ENCODE results near the gene YPEL1. TPM values are rescaled to one million over a fixed set of nuclear protein-coding genes. Genes with fewer than 3 reads are reported as not detected.

Gene YPEL1
- total RNA-seq, 4 donors from 2014 or later = 2.3 to 13.7 (median 7.6) TPM

GRCh38 chr22:21771631-21771976, 36.0 kb upstream of the YPEL1 start:
- no peak overlapping the region for H3K4me3 ChIP-seq
- no peaks in the 10 kb centered on the region for H3K36me3 ChIP-seq
- no peaks in the 10 kb centered on the region for H3K27me3 ChIP-seq
- no peaks in the 10 kb centered on the region for H3K9me3 ChIP-seq
- TF ChIP-seq POLR2A (IDR thresholded peaks at IDR 0.05) (no peak), CTCF (IDR thresholded peaks at IDR 0.05) (no peak)
- no peaks in the 10 kb centered on the region for H3K4me1 ChIP-seq
- no peak for DNase-seq
- no peak overlapping the region for H3K27ac ChIP-seq
- intact Hi-C loops (cut with DNase I; ENCODE audit: low total_unique reads) = no loop called here

GRCh38 chr22:21768435-21768834, 32.8 kb upstream of the YPEL1 start:
- Histone ChIP-seq H3K27me3 (no peaks in the 10 kb centered on the region), H3K4me3 (no peak overlapping the region), H3K36me3 (no peaks in the 10 kb centered on the region), H3K27ac (no peak overlapping the region), H3K4me1 (no peaks in the 10 kb centered on the region), H3K9me3 (no peaks in the 10 kb centered on the region)
- intact Hi-C loops (cut with DNase I; ENCODE audit: low total_unique reads) = no loop called here
- TF ChIP-seq CTCF (IDR thresholded peaks at IDR 0.05) (no peak), POLR2A (IDR thresholded peaks at IDR 0.05) (no peak)
- no peak for DNase-seq

GRCh38 chr22:21766691-21767462, 31.3 kb upstream of the YPEL1 start:
- no peak overlapping the region for H3K4me3 ChIP-seq
- TF ChIP-seq POLR2A (IDR thresholded peaks at IDR 0.05) = no peak
- no peak for TF ChIP-seq CTCF (IDR thresholded peaks at IDR 0.05)
- H3K4me1 ChIP-seq = no peaks in the 10 kb centered on the region
- H3K27ac ChIP-seq = no peak overlapping the region
- H3K9me3 ChIP-seq = no peaks in the 10 kb centered on the region
- no peak for DNase-seq
- H3K36me3 ChIP-seq = no peaks in the 10 kb centered on the region
- no peaks in the 10 kb centered on the region for H3K27me3 ChIP-seq
- intact Hi-C loops (cut with DNase I; ENCODE audit: low total_unique reads) = no loop called here

- H3K27me3 ChIP-seq = no peaks in the 10 kb centered on the region
- H3K4me3 ChIP-seq = no peak overlapping the region
- no peaks in the 10 kb centered on the region for H3K9me3 ChIP-seq
- H3K27ac ChIP-seq = no peak overlapping the region
- no peak for TF ChIP-seq POLR2A (IDR thresholded peaks at IDR 0.05)
- no peak for TF ChIP-seq CTCF (IDR thresholded peaks at IDR 0.05)
- intact Hi-C loops (cut with DNase I; ENCODE audit: low total_unique reads) = no loop called here
- DNase-seq = no peak
- no peaks in the 10 kb centered on the region for H3K4me1 ChIP-seq
- no peaks in the 10 kb centered on the region for H3K36me3 ChIP-seq
Observed at GRCh38 chr22:21765909-21766529, 30.4 kb upstream of the YPEL1 start.

GRCh38 chr22:21764038-21764804, 28.6 kb upstream of the YPEL1 start:
- Histone ChIP-seq H3K36me3 (no peaks in the 10 kb centered on the region), H3K4me1 (no peaks in the 10 kb centered on the region), H3K4me3 (no peak overlapping the region), H3K27me3 (no peaks in the 10 kb centered on the region), H3K9me3 (no peaks in the 10 kb centered on the region), H3K27ac (no peak overlapping the region)
- TF ChIP-seq CTCF (IDR thresholded peaks at IDR 0.05) (no peak), POLR2A (IDR thresholded peaks at IDR 0.05) (no peak)
- no peak for DNase-seq
- intact Hi-C loops (cut with DNase I; ENCODE audit: low total_unique reads) = no loop called here

Data from uterus (tissue), 4 donors.